ENCODE measurements around the gene TMEM18. TPM values are rescaled to one million over a fixed set of nuclear protein-coding genes. Genes with fewer than 3 reads are reported as not detected.

TMEM18 gene
- total RNA-seq, 1 experiment from 2014 or later, result 30.7 TPM

GRCh38 chr2:661360-661635 is 15.9 kb downstream of the TMEM18 start:
- no peak overlapping the region for H3K14ac ChIP-seq (ENCODE audit: insufficient read depth, low read length)
- no peaks in the 10 kb centered on the region for H3K4me1 ChIP-seq (ENCODE audit: insufficient read depth, low read length)
- no peak overlapping the region for H3K4ac ChIP-seq (ENCODE audit: low read depth, low read length)
- no peak overlapping the region for H4K5ac ChIP-seq (ENCODE audit: insufficient read length, low read depth, low read length)
- no peak overlapping the region for H2AFZ ChIP-seq (ENCODE audit: low read length)
- no peaks in the 10 kb centered on the region; the same call in 1 of the 2 replicates for H3K27me3 ChIP-seq (ENCODE audit: insufficient read depth, low read length)
- no peak overlapping the region for H4K8ac ChIP-seq (replicated peaks; ENCODE audit: insufficient read length, low read depth, low read length)
- H3T11ph ChIP-seq (ENCODE audit: low read length), result no peak overlapping the region
- H2BK5ac ChIP-seq (ENCODE audit: insufficient read length, low read length), result no peak overlapping the region
- Mint-ChIP-seq H3K4me3 (no peak overlapping the region), H3K27ac (no peak overlapping the region), H3K9me3 (peaks cover 17 to 18% of the 10 kb centered on the region in 2 experiments), H3K27me3 (ENCODE audit: low read depth) (peaks cover 14% of the 10 kb centered on the region), H3K4me1 (0 out of 4 replicates have a peak, but pooled peaks cover 0 to 2% of the 10 kb centered on the region in 2 experiments), H3K36me3 (ENCODE audit: insufficient read depth in 1 of 3, low read depth in 3 of 3) (peaks cover 16 to 27% (median 22%) of the 10 kb centered on the region in 3 experiments)
- no peak overlapping the region for H3K27ac ChIP-seq (ENCODE audit: insufficient read length, low read depth, low read length)
- no peaks in the 10 kb centered on the region for H3K79me2 ChIP-seq (ENCODE audit: insufficient read depth, low read length)
- no peaks in the 10 kb centered on the region for H4K20me1 ChIP-seq (ENCODE audit: control insufficient read depth, insufficient read depth, insufficient read length)
- no peaks in the 10 kb centered on the region for H3K23me2 ChIP-seq (ENCODE audit: insufficient read length, low read depth, low read length, poor library complexity, severe bottlenecking)
- H3K4me2 ChIP-seq (ENCODE audit: insufficient read depth, insufficient read length, low read length), result no peak overlapping the region
- H4K91ac ChIP-seq (ENCODE audit: insufficient read length, low read depth, low read length), result no peak overlapping the region
- H2BK15ac ChIP-seq (ENCODE audit: low read depth, low read length), result no peak overlapping the region
- H3K79me1 ChIP-seq (ENCODE audit: insufficient read depth, low read depth, low read length, poor library complexity, severe bottlenecking), result no peaks in the 10 kb centered on the region
- peaks cover 15% of the 10 kb centered on the region for H3K9me3 ChIP-seq (ENCODE audit: control insufficient read depth, low read depth, low read length)
- H3K23ac ChIP-seq (ENCODE audit: insufficient read length, low read depth, low read length), result no peak overlapping the region
- no peak overlapping the region for H2BK120ac ChIP-seq (ENCODE audit: low read depth, low read length, poor library complexity, severe bottlenecking)
- no peak overlapping the region for H2BK12ac ChIP-seq (ENCODE audit: insufficient read length, low read depth, low read length)
- no peak overlapping the region for H3K9ac ChIP-seq (ENCODE audit: extremely low read depth, insufficient read length, low read length)
- DNase-seq, result no peak
- H3K18ac ChIP-seq (ENCODE audit: insufficient read length, low read depth, low read length), result no peak overlapping the region
- H2BK20ac ChIP-seq (ENCODE audit: low read depth, low read length, poor library complexity, severe bottlenecking), result no peak overlapping the region
- H2AK5ac ChIP-seq (ENCODE audit: insufficient read length, low read length), result no peak overlapping the region
- no CpG with 5 or more reads among the region's 12 CpGs for WGBS (ENCODE audit: extremely low coverage, insufficient read length, low lambda C conversion rate)
- no peak overlapping the region for H3K56ac ChIP-seq (ENCODE audit: insufficient read length, low read depth, low read length)
- TF ChIP-seq CTCF (conservative IDR thresholded peaks at IDR 0.05), result no peak
